ENCODE data around the gene MARVELD3. TPM values are rescaled to one million over a fixed set of nuclear protein-coding genes. Genes with fewer than 3 reads are reported as not detected.

MARVELD3 gene
- polyA plus RNA-seq, 3 donors = 12.9 to 15.9 (median 13.9) TPM

DNA sequence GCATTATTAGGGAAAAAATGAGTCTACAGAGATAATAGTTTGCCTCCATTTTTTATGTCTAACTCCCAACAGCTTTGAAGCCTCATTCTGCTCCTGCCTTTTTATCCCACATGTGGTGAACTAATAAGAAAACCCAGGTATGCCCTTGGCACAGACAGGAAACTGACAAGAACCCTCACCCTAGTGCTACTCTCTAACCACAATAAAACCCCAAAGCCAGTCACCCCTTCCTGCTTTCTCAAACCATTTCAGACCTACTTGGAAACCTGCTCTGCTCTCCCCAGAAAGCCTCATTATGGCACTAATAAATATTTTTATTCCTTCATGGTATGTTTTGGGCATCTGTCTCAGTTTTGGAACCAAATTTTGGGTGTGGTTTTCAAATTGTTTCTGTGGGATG lies 3.9 kb upstream of the MARVELD3 start:
- DNase-seq (ENCODE audit: low read depth in 3 of 3, low spot score in 2 of 3) = no peak

DNA sequence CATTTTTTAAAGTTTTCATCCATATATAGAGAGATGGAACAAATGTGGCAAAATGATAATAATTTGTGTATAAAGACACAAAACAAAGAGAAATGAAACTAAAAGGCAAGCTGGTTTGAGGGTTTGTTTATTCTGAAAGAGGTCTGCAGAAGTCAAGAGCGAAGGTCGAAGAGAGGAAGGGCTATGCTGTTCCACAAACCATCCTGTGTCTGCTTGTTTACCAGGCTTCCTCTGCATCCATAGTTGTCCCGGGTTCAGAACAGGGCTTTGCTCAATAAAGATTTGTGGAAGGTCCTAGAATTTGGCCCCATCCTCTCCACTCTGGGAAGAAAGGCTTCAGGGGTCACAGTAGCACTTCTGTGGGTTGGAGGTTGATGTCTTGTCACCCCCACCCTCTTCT lies 2.4 kb upstream of the MARVELD3 start:
- DNase-seq (ENCODE audit: low read depth in 3 of 3, low spot score in 2 of 3) = no peak

GRCh38 chr16:71625113-71625850 lies 702 bp upstream of the MARVELD3 start:
- DNase-seq (ENCODE audit: low read depth in 3 of 3, low spot score in 2 of 3) = no peak

DNA sequence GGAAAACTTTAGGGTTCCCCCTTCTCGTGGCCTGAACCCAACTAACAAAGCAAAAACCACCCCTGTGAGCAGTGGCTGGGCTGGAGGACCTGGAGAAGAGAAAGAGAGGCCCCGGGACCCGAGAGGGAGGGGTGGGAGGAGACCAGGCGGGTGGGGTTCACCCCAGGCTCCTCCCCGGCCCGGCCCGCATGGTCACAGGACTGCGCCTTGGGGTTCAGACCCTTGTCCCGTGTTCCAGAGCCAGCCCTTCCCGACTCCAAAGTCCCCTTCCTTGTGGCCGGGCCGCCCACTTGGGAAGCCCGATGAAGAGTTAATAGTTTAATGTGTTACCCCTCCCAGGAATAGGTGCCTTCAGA lies 852 bp downstream of the MARVELD3 start:
- DNase-seq (ENCODE audit: low read depth in 3 of 3, low spot score in 2 of 3) = no peak

GRCh38 chr16:71627731-71628181 lies 1.8 kb downstream of the MARVELD3 start:
- no peak for DNase-seq (ENCODE audit: low read depth in 3 of 3, low spot score in 2 of 3)

DNA sequence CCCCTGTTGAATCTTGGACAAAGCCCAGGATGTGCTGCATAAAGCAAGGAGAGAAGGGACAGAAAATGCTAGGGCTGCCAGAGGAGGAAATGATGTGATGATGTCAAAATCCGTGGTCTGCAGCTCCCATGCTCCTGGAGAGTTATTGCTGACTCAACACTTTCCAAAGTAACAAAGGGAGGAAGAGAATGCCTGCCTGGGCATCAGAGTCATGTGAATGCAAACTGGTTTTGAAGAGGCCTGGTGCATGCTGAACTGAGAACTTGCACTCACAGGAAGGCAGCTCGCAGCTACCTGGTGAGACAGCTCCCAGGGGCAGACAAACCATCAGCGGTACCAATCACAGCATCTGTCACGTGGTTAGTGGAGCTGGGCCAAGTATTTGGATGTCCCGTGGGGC lies 2.8 kb downstream of the MARVELD3 start:
- DNase-seq (ENCODE audit: low read depth in 3 of 3, low spot score in 2 of 3) = no peak

DNA sequence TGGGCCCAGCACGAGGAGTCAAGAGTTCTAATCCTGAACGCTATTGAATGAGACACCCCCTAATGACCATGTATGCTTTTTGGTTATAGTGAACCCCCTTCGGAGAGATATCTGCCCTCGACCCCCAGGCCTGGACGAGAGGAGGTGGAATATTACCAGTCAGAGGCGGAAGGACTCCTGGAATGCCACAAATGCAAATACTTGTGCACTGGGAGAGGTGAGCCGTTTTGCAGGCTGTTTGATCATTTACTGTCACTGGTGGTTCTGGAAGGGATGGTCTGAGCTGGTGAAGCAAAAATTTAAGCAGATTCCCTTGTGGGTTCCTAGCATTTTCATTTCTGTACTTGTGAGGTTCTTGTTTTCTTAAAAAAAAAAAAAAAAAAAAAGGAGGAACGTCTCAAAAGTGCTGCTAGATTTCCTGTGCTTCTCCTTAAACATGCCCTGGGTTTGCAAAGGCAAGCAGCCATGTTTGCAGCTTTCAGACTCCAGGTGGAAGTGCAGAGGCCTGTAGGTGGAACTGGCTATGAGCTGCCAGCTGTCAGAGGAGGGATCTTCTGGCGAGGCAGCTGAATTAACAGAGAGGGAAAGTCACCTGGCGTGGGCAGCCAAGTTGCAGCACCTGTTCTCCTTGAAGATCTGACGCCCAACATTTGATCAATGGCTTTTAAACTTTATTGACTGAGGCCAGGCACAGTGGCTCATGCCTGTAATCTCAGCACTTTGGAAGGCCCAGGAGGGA lies 3.5 kb downstream of the MARVELD3 start:
- no peak for DNase-seq (ENCODE audit: low read depth in 3 of 3, low spot score in 2 of 3)

DNA sequence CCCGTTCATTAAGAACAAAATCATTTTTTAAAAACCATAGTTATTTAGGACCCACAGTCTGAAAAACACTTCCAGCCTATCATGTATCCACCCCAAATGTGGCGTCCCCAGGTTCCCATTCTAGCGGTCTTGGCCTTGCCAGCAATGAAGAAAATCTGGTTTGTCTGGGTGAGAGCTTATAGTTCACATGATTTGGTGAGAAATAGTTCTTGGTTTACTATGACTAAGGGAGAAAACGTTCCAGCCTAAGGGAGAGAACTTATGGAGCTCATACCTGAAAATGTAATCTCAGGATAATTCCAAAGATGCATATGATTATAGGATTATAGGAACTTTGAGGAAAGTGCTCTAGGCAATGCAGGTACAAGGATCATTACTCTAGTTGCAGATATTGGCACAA lies 4.8 kb downstream of the MARVELD3 start:
- DNase-seq (ENCODE audit: low read depth in 3 of 3, low spot score in 2 of 3) = no peak

DNA sequence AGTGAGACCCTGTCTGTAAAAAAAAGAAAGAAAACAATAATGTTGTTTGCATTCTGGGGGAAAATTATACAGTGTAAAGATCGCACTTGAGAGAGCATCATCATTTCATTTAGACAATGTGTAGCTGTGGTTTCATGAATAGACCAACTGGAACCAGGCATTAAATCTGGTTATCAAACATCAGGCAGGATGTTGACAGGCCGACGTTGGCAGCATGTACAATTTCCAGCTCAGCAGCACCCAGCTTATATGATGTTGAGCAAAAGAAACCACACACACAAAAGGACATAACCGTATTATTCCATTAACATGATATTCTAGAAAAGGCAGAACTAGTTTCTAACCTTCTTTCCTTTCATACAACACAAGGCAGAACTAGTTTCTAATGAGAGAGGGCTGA lies 5.8 kb downstream of the MARVELD3 start:
- no peak for DNase-seq (ENCODE audit: low read depth in 3 of 3, low spot score in 2 of 3)

GRCh38 chr16:71635632-71636031 lies 9.6 kb downstream of the MARVELD3 start:
- DNase-seq (ENCODE audit: low read depth in 3 of 3, low spot score in 2 of 3) = no peak

DNA sequence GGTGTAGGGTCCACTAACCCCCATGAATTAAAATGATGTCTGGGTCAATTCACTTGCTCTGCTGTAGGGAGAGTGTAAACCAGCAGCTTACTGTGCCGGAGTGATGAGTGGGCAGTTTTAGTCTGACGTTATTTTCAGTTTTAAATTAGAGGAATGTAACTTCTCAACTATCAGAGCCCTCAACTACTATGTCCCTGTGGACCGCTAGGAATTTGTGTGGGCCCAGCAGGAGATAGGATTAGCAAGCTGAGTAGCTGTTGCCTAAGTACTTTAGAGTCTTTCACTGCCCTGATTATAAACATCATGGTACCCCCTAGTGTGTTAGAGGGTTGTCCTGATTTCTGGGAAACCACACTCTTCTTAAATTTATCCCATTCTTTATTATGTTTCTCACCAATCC lies 11.4 kb downstream of the MARVELD3 start:
- no peak for DNase-seq (ENCODE audit: low read depth in 3 of 3, low spot score in 2 of 3)

- DNase-seq (ENCODE audit: low read depth in 3 of 3, low spot score in 2 of 3) = no peak
Observed at GRCh38 chr16:71645450-71645849, 19.5 kb downstream of the MARVELD3 start.

- DNase-seq (ENCODE audit: low read depth in 3 of 3, low spot score in 2 of 3) = no peak
Observed at GRCh38 chr16:71647391-71647790, 21.4 kb downstream of the MARVELD3 start.

- no peak for DNase-seq (ENCODE audit: low read depth in 3 of 3, low spot score in 2 of 3)
Observed at GRCh38 chr16:71648162-71648561, 22.2 kb downstream of the MARVELD3 start.

- no peak for DNase-seq (ENCODE audit: low read depth in 3 of 3, low spot score in 2 of 3)
Observed at GRCh38 chr16:71648921-71649320, 22.9 kb downstream of the MARVELD3 start.

GRCh38 chr16:71649704-71650103 lies 23.7 kb downstream of the MARVELD3 start:
- no peak for DNase-seq (ENCODE audit: low read depth in 3 of 3, low spot score in 2 of 3)

- peak; percentile 3 to 36 (median 13) for DNase-seq (ENCODE audit: low read depth in 3 of 3, low spot score in 2 of 3)
Observed at GRCh38 chr16:71658771-71659170, 32.8 kb downstream of the MARVELD3 start.

DNA sequence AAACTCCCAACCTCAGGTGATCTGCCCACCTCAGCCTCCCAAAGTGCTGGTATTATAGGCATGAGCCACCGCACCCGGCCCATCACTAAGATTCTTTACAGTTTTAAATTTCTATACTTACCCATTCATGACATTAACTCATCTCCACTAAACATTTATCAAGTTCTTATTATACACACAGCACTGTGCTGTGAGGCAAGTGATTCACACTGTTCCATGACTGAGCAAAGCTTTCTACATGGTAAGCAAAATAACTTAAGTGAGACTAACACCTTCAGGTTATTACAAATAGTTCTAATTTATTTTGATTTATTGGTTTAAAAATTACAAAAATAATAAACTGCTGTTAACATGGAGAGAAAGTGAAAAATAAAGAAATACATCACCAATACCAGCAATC lies 33.5 kb downstream of the MARVELD3 start:
- DNase-seq (ENCODE audit: low read depth in 3 of 3, low spot score in 2 of 3) = no peak

DNA sequence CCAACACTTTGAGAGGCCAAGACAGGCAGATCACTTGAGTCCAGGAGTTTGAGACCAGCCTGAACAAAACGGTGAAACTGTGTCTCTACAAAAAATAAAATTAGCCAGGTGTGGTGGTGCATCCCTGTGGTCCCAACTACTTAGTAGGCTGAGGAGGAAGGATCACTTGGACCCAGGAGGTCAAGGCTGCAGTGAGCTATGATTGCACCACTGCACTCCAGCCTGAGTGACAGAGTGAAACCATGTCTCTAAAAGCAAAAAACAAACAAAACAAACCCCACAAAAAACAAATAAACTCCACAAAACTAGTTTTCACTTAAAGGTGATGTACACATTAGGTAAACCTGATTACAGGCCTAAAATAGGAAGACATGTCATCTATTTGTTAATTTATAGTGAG lies 40.3 kb downstream of the MARVELD3 start:
- no peak for DNase-seq (ENCODE audit: low read depth in 3 of 3, low spot score in 2 of 3)

DNA sequence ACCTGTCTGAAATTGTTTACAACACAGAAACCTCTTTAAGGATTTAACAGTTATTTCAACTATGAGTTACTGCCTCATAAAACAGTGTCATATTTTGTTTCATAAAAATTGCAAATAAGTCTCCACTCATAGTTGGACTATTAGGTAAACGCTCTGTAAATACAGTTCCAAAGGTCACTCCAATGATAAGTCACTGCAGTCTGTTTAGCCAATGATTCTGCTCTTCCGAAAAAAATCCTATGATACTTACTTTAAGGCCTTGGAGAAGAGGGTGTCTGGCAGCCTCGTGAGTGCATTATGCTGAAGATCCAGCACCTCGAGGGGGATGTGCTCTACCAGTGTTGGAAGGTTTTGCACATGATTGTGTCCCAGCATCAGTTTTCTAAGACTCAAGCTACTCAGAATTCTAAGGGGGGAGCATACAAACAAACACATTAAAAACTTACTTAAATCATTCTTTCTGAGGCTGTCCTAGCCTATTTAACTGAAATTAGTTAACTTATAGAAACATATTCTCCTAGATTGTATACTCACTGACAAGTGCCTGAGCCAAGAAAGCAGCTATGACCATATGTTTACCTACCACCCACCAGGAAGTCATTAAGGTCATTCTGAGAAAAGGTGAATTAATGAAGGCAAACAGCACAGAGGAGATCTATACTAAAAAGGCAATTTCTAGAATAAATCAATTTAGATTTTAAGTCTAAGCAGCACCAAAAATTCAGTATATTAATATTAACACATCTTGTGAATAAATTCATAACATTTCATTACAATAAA lies 41.1 kb downstream of the MARVELD3 start:
- DNase-seq (ENCODE audit: low read depth in 3 of 3, low spot score in 2 of 3) = no peak

- DNase-seq (ENCODE audit: low read depth in 3 of 3, low spot score in 2 of 3) = no peak
Observed at GRCh38 chr16:71669926-71670536, 44.0 kb downstream of the MARVELD3 start.

Measured in right renal cortex interstitium (tissue), 3 donors.